HUES64 (cell line): Measurements from ENCODE around the gene ATXN1.
"Not testable (repeated sequence)": the region's sequence is repeated elsewhere in the genome, so short reads cannot be mapped to it uniquely, and the experiment has no call there.

Source experiments
- H3K27ac ChIP-seq: 2 replicates; pipeline ENCODE4 v1.7.0; 2013; ENCODE audit warnings: low read depth, low read length, inconsistent platforms
- H3K27me3 ChIP-seq: 2 replicates; pipeline ENCODE4 v1.6.1; 2013; ENCODE audit warnings: mild to moderate bottlenecking, low read length; ENCODE audit not compliant: insufficient read depth
- H3K36me3 ChIP-seq: 2 replicates; pipeline ENCODE4 v1.6.1; 2013; ENCODE audit warnings: mild to moderate bottlenecking, low read length; ENCODE audit not compliant: insufficient read depth
- H3K4me1 ChIP-seq: 2 replicates; pipeline ENCODE4 v1.6.1; 2013; ENCODE audit warnings: mild to moderate bottlenecking, low read length, moderate library complexity; ENCODE audit not compliant: insufficient read depth
- H3K4me3 ChIP-seq: 2 replicates; pipeline ENCODE4 v1.5.1; 2013; ENCODE audit warnings: mild to moderate bottlenecking, low read length, moderate library complexity
- H3K9ac ChIP-seq: 2 replicates; pipeline ENCODE4 v1.6.1; 2013; ENCODE audit warnings: mild to moderate bottlenecking, low read depth, low read length
- H3K9me3 ChIP-seq: 2 replicates; pipeline ENCODE4 v1.6.1; 2013; ENCODE audit warnings: low read depth, low read length; ENCODE audit not compliant: insufficient read depth
- WGBS: fragments of 150-250, 120-280 bp; methylation state at CpG from one replicate; pipeline ENCODE4 v1.1.7; 2013; ENCODE audit warnings: missing lambda C conversion rate; 5-methylcytosine and 5-hydroxymethylcytosine counted together

The ATXN1 gene

DNA sequence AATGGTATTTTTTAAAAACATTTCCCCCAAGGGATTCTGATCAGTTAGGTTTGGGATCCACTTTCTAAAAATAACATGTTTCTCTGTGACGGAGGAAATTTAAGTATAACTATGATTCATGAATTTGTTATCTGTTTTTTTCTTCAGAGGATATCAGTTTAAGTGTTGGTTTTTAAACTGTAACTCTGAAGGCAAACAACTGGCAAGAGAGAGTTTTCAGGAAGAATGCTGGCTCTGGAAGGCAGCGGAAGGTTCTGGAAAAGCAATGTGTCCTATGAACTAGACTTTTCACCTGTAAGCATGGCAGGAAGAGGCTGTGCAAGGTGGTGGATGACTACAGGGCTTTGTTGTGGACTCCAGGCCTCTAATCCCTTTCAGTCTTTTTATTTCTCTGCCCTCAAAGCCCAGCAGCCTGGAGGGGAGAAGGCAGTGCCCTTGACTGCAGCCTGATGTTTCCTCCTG is 369.8 kb downstream of the ATXN1 start:
- Histone ChIP-seq H3K4me3 (no peak overlapping the region), H3K9ac (no peak overlapping the region), H3K4me1 (no peaks in the 10 kb centered on the region), H3K9me3 (no peaks in the 10 kb centered on the region), H3K36me3 (no peaks in the 10 kb centered on the region), H3K27me3 (no peaks in the 10 kb centered on the region), H3K27ac (no peak overlapping the region)
- WGBS = 72% methylated on average over 2 of the region's 2 CpGs

DNA sequence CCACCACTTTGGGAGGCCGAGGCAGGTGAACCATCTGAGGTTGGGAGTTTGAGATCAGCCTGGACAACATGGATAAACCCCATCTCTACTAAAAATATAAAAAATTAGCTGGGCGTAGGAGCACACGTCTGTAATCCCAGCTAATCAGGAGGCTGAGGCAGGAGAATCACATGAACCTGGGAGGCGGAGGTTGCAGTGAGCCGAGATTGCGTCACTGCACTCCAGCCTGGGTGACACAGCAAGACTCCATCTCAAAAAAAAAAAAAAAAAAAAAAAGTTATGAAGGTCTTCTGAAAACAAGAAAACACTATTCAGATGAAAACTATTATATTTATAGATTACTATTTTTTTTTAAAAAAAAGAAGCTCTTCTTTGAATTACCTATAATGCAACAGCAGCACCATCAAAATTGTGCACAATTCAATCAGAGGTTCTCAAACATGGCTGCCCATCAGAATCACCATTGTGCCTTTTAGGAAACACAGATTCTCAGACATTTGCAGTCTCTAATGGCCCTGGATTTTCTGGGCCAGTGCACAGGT is 370.3 kb downstream of the ATXN1 start:
- WGBS = 94% methylated on average over 5 of the region's 6 CpGs
- H3K27me3 ChIP-seq, H3K27ac ChIP-seq, H3K4me1 ChIP-seq, H3K36me3 ChIP-seq, H3K4me3 ChIP-seq, H3K9ac ChIP-seq, H3K9me3 ChIP-seq: not testable (repeated sequence)

DNA sequence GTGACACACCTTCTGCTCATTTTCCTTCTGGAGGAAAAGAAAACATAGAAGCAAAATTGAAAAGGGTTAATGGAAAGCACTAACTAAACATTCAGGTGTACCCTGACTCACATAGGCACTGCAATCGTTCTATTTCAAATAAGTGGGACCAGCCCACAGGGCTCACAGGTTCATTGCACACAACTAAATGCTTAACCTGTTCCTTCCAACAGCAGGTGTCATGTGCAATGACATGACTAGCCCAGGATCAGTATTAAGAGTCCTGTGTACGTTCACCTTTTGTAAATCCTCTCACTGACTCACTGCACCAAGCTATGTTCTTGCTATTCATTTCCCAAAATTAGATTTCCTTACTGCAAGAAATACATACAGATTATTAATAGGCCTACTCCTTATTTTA is 371.6 kb downstream of the ATXN1 start:
- H3K4me3 ChIP-seq = no peak overlapping the region
- 91% methylated on average over 2 of the region's 2 CpGs for WGBS
- no peaks in the 10 kb centered on the region for H3K9me3 ChIP-seq
- no peaks in the 10 kb centered on the region for H3K4me1 ChIP-seq
- H3K9ac ChIP-seq = no peak overlapping the region
- H3K27me3 ChIP-seq = no peaks in the 10 kb centered on the region
- no peak overlapping the region for H3K27ac ChIP-seq
- no peaks in the 10 kb centered on the region for H3K36me3 ChIP-seq

DNA sequence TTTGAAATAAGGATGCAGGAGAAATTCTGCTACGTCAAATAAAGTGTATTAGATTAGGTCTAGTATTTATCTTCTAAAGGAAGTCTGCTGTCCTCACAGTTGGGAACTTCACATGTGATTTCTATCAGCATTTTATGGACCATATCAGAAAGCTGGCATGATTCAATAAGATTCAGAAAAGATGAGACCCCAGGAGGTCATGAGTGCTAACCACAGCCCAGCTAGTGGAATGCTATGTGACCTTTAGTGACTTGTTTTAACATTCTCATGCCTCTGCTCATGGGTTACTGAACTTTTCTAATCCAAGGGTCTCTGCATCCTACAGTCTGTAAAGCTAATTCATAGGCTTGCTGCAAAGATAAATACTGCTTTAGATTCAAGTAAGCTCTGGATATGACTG is 372.8 kb downstream of the ATXN1 start:
- Histone ChIP-seq H3K36me3 (no peaks in the 10 kb centered on the region), H3K4me1 (no peaks in the 10 kb centered on the region), H3K4me3 (no peak overlapping the region), H3K9me3 (no peaks in the 10 kb centered on the region), H3K27me3 (no peaks in the 10 kb centered on the region), H3K27ac (no peak overlapping the region), H3K9ac (no peak overlapping the region)
- 96% methylated on average over 1 of the region's 1 CpG for WGBS

DNA sequence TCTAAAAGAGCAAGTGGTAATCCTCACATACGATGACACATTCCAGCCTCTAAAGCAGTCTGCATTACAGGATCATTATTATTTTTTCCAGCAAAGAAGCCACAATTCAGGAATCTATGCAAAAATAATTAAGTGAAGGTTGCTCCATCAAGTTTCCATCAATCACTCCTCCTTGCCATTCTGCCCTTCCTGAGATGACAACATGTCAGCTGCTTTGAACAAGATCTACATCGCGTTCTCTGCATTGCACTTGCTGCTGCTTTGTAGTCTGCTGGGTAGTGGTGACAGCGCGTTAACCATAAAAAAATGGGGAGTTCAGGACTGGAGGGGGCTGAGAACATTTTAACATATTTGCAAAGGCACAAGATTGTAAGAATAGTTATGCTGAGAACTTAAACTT is 375.2 kb downstream of the ATXN1 start:
- H3K27ac ChIP-seq = no peak overlapping the region
- no peaks in the 10 kb centered on the region for H3K36me3 ChIP-seq
- H3K9ac ChIP-seq = no peak overlapping the region
- H3K4me1 ChIP-seq = no peaks in the 10 kb centered on the region
- 96% methylated on average over 5 of the region's 5 CpGs for WGBS
- H3K9me3 ChIP-seq = no peaks in the 10 kb centered on the region
- H3K27me3 ChIP-seq = no peaks in the 10 kb centered on the region
- H3K4me3 ChIP-seq = no peak overlapping the region

DNA sequence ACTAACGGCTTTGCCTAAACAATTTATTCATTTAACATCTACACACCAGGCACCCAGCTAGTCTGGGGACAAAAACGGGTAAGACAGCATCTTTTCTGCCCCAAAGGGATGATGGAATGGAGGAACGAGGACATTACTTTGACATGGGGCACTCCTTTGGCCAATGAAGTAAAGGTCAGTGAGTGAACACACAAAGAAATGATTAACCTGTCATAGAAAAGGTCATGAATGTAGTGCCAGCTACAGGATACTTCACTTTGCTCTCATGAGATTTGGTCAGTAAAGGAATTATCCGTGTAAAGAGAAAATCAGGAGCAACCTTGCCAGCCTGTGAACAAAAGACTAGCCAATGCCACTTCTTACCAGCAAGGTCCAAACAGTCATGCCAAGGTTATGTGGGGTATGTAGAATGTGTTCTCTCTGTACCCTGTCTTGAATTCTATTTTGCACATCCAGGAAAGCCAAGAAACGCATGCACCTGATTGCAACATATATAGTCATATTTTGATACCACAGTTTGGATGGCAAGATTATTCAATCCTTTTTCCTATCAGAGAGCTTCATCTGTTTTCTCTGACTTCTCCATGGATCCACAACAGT is 377.6 kb downstream of the ATXN1 start:
- WGBS = 84% methylated on average over 5 of the region's 5 CpGs
- no peaks in the 10 kb centered on the region for H3K9me3 ChIP-seq
- no peak overlapping the region for H3K27ac ChIP-seq
- H3K9ac ChIP-seq = no peak overlapping the region
- no peaks in the 10 kb centered on the region for H3K27me3 ChIP-seq
- H3K4me1 ChIP-seq = no peaks in the 10 kb centered on the region
- H3K4me3 ChIP-seq = no peak overlapping the region
- no peaks in the 10 kb centered on the region for H3K36me3 ChIP-seq

DNA sequence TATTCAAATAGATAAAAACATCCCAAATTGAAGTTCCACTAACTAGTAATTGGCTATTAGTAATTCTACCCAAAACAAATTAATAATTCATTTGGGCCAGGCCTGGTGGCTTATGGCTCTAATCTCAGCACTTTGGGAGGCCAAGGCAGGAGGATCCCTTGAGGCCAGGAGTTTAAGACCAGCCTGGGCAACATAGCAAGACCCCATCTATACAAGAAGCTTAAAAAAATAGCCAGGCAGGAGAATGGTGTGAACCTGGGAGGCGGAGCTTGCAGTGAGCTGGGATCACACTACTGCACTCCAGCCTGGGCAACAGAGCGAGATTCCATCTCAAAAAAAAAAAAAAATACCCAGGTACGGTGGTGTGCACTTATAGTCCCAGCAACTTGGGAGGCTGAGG is 379.3 kb downstream of the ATXN1 start:
- not testable (repeated sequence) for H3K4me1 ChIP-seq, H3K4me3 ChIP-seq, H3K36me3 ChIP-seq, H3K27me3 ChIP-seq, H3K9me3 ChIP-seq, H3K9ac ChIP-seq, H3K27ac ChIP-seq
- 100% methylated on average over 3 of the region's 3 CpGs for WGBS

DNA sequence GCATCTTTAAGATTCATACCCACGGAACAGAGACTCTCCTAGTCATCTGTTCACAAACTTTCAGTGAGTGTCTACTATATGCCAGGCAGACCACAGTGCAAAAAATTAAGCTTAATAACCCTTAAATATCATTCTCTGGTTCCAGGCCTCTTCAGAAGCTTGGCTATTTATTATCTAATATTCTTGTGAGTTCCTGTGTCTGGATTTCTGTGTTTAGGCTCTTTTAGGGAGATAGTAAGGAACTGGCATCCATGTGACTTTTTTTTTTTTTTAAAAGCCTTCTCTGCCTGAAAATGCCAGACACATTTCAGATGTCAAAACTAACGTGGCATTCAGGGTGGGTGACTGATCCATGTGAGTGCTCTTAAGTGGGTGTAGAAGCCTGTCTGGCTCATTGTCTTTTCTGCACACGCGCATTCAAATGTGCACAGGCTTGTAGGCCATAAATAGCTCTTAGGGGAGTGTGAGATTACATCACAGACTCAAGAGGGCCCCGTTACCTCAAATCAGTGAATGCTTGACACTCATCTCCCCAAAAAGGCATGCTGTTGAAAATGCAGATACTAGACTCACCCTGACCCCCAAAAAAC is 380.9 kb downstream of the ATXN1 start:
- Histone ChIP-seq H3K27me3 (no peaks in the 10 kb centered on the region), H3K4me1 (0 out of 2 replicates have a peak, but pooled peaks cover 2% of the 10 kb centered on the region), H3K9ac (no peak overlapping the region), H3K4me3 (no peak overlapping the region), H3K36me3 (no peaks in the 10 kb centered on the region), H3K9me3 (no peaks in the 10 kb centered on the region), H3K27ac (no peak overlapping the region)
- 94% methylated on average over 5 of the region's 5 CpGs for WGBS

DNA sequence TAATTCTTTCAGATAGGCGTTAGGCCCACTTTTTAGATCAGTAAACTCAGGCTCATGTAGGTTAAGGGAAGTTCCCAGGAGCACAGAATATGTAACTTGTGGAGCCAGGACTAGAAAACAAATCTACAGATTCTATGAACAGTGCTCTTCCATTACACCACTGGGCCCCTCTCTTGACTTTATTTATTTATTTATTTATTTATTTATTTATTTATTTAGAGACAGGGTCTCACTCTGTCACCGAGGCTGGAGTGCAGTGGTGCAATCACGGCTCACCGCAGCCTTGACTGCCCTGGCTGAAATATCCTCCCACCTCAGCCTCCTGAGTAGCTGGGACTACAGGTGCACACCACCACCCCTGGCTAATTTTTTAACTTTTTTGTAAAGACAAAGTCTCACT is 382.9 kb downstream of the ATXN1 start:
- H3K9me3 ChIP-seq, H3K27ac ChIP-seq, H3K4me3 ChIP-seq, H3K27me3 ChIP-seq, H3K36me3 ChIP-seq, H3K9ac ChIP-seq: not testable (repeated sequence)
- WGBS = 95% methylated on average over 4 of the region's 4 CpGs
- 0 out of 2 replicates have a peak, but pooled peaks cover 11% of the 10 kb centered on the region for H3K4me1 ChIP-seq

DNA sequence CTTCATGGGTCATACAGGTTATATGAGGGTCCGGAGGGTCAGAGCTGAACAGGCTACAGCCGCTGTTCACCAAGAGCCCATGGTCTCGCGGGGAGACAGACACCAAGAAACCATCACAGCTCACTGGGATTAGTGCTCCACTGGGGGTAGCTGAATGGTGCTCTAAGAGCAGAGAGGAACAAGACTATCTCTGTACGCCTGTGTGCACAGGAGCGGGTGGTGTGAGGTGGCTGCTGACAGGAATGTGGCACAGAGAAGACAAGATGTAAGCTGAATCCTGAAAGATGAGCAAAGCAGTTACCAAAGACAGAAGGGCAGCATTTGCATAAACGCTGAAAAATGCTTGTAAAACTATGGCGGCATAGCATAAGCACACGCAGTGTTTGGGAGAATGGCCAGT is 383.8 kb downstream of the ATXN1 start:
- Histone ChIP-seq H3K4me1 (0 out of 2 replicates have a peak, but pooled peaks cover 11% of the 10 kb centered on the region), H3K9me3 (no peaks in the 10 kb centered on the region), H3K9ac (no peak overlapping the region), H3K36me3 (no peaks in the 10 kb centered on the region), H3K4me3 (no peak overlapping the region), H3K27ac (no peak overlapping the region), H3K27me3 (no peaks in the 10 kb centered on the region)
- 95% methylated on average over 9 of the region's 9 CpGs for WGBS

DNA sequence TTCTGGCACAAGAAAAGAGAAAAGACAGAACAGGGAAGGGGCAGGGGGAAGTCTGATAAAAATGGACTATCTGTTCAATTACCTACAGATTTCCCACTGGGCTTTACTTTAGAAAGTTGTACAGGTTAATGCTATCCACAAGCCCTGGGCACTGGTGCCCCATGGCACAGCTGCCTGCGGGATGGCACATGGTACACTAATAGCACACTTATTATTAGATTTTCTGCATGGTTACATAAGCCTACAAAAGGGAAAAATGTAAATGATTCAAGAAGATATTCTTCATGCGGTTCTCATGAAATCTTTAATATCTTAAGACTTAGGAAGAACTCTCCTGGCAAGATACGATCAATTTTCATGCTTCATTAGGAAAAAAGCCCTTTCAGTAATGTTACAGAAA is 385.4 kb downstream of the ATXN1 start:
- Histone ChIP-seq H3K4me3 (no peak overlapping the region), H3K9me3 (no peaks in the 10 kb centered on the region), H3K27me3 (no peaks in the 10 kb centered on the region), H3K9ac (no peak overlapping the region), H3K36me3 (no peaks in the 10 kb centered on the region), H3K27ac (no peak overlapping the region), H3K4me1 (0 out of 2 replicates have a peak, but pooled peaks cover 11% of the 10 kb centered on the region)
- 97% methylated on average over 3 of the region's 3 CpGs for WGBS
